ENCODE results near the gene DPP3.
"Not testable (repeated sequence)": the region's sequence is repeated elsewhere in the genome, so short reads cannot be mapped to it uniquely, and the experiment has no call there.

The DPP3 gene, protein sequence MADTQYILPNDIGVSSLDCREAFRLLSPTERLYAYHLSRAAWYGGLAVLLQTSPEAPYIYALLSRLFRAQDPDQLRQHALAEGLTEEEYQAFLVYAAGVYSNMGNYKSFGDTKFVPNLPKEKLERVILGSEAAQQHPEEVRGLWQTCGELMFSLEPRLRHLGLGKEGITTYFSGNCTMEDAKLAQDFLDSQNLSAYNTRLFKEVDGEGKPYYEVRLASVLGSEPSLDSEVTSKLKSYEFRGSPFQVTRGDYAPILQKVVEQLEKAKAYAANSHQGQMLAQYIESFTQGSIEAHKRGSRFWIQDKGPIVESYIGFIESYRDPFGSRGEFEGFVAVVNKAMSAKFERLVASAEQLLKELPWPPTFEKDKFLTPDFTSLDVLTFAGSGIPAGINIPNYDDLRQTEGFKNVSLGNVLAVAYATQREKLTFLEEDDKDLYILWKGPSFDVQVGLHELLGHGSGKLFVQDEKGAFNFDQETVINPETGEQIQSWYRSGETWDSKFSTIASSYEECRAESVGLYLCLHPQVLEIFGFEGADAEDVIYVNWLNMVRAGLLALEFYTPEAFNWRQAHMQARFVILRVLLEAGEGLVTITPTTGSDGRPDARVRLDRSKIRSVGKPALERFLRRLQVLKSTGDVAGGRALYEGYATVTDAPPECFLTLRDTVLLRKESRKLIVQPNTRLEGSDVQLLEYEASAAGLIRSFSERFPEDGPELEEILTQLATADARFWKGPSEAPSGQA

DNA sequence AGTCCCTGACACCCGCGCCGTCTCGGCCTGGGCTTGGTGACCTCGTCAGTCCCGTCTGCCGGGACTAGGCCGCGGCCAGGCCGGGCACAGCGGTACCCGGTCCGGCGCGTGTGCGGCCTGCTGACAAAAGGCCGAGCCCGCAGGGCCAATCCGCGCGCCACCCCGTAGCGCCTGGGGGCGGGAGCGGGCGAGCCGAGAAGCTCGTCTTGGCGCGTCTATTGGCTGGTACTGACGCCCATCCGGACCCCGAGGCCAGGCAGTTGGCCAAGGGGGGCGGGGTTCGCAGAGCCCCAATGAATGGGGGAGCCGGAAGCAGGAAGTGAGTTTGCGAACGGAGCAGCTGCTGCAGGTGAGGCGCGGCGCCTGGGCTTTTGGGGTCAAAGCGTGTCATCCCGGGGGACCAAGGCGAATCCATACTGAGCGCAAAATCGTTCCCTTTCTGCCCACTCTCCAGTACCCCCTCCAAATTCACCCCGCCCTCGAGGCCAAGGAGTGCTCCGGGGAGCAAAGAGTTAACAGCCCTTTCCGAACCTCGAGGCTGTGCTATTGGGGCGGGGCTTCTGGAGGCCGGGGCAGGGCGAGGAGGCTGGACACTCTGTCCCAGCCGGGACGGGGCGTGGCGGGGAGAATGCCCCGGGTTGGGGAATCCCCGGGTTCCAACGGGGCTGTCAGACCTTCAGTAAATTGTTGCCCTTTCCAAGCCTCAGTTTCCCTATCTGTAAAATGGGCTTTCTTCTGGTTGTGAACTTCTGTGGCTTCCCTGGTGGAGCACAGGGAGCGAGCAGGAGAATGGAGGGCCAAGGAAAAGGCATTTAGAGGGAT is at the start of gene DPP3:
TSS of gene DPP3 (plus strand) at position 318 of the 822 bp plus-strand sequence. CDS start 1,767 bp downstream, outside the sequence.
- peak; percentile 99 for DNase-seq (ENCODE audit: low read depth, low spot score)

DNA sequence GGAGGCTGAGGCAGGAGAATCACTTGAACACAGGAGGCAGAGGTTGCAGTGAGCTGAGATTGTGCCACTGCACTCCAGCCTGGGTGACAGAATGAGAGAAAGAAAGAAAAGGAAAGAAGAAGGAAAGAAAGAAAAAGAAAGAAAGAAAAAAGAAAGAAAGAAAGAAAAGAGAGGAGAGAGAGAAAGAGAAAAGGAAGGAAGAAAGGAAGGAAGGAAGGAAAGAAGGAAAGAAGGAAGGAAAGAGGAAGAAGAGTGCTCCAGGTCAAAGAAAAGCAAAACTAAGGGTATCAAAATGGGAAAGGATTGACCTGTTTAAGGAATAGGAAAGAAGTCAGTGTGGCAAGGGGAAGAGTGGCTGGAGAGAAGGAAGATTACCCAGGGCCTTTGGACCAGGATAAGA is 48.9 kb upstream of the DPP3 start:
- DNase-seq (ENCODE audit: low read depth, low spot score), result not testable (repeated sequence)

DNA sequence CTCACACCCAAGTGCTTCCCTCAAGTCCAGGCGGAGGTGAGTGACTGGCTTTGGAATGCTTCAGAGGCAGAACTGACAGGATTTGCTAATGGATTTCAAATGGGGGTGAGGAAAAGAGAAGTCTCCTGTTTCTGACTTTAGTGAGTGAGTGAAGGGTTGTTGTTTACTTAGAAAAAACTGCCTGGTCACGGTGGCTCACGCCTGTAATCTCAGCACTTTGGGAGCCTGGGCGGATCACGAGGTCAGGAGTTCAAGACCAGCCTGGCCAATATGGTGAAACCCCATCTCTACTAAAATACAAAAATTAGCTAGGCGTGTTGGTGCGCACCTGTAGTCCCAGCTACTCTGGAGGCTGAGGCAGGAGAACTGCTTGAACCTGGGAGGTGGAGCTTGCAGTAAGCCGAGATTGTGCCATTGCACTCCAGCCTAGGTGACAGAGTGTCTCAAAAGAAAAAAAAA is 48.3 kb upstream of the DPP3 start:
- not testable (repeated sequence) for DNase-seq (ENCODE audit: low read depth, low spot score)

GRCh38 chr11:66432597-66432996 is 47.6 kb upstream of the DPP3 start:
- DNase-seq (ENCODE audit: low read depth, low spot score), result no peak

DNA sequence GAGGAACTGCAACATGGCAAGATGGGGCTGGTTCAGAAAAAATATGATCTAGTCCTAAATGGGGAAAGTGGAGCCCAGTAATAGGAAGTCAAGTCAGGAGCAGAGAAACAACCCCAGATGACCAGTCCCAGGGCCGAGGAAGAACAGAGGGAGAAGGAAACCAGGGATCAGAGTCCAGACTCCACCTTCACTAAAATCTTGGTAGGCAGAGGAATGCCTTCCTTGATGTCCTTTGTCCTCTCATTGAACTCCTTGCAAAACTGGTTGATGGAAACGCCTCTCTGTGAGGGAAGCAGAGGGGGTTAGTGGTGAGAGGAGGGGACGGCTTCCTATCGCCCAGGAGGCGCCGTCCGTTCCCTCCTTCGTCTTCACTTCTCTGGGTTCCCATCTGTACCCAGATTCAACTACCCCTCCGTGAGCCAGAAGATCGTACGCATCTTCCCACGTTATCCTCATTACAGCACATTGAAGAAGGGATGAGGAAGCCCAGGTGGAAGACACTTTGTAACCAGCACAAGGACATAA is 42.2 kb upstream of the DPP3 start:
- no peak for DNase-seq (ENCODE audit: low read depth, low spot score)

- peak; percentile 96 for DNase-seq (ENCODE audit: low read depth, low spot score)
These were observed 41.4 kb upstream of the DPP3 start, which contains the start of gene MRPL11 for GRCh38 chr11:66438504-66439466. MRPL11 (minus strand) TSS chr11:66438848; CDS start chr11:66438754, 94 bp downstream.

GRCh38 chr11:66440101-66440939 is 39.9 kb upstream of the DPP3 start:
- not testable (repeated sequence) for DNase-seq (ENCODE audit: low read depth, low spot score)

DNA sequence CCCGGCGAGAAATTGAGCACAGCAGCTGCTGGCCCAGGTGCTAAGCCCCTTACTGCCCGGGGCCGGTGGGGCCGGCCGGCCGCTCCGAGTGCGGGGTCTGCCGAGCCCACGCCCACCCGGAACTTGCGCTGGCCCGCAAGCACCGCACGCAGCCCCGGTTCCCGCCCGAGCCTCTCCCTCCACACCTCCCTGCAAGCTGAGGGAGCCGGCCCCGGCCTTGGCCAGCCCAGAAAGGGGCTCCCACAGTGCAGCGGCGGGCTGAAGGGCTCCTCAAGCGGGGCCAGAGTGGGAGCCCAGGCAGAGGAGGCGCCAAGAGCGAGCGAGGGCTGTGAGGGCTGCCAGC is 39.3 kb upstream of the DPP3 start:
- DNase-seq (ENCODE audit: low read depth, low spot score), result not testable (repeated sequence)

GRCh38 chr11:66443602-66444001 is 36.6 kb upstream of the DPP3 start:
- DNase-seq (ENCODE audit: low read depth, low spot score), result no peak

DNA sequence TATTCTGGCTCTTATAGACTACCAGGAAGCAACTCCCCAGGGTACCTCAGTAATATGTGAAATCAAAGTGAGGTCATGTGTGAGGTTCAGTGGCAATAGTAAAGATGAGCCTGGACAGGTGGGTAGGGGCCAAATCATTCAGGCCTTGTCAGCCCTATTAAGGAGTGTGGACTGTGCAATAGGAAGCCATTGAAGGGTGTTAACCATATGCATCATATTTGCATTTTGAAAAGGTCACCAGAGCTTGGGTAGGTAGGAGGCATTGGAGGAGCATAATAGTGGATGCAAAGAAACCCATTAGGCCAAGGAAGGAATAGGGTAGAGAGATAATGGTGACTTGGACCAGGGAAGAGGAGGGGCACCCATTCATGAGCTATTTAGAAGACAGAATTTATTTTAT is 33.2 kb upstream of the DPP3 start:
- no peak for DNase-seq (ENCODE audit: low read depth, low spot score)

DNA sequence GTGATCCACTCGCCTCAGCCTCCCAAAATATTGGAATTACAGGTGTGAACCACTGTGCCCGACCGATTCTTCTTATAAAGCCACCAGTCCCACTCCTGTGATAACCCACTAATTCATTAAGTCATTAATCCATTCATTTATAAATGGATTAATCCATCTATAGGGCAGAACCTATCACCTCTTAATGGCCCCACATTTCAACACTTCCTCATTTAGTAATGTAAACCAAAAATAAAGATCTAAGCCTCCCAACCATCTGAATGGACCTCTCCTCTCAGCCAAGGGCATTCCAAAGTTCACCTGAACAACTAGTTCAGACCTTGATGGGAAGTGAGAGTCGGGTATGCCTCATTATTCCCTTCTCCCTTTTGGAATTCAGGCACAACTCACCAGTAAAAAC is 31.7 kb upstream of the DPP3 start:
- DNase-seq (ENCODE audit: low read depth, low spot score), result no peak

GRCh38 chr11:66450560-66450959 is 29.7 kb upstream of the DPP3 start:
- no peak for DNase-seq (ENCODE audit: low read depth, low spot score)

GRCh38 chr11:66451663-66452062 is 28.6 kb upstream of the DPP3 start:
- DNase-seq (ENCODE audit: low read depth, low spot score), result no peak

DNA sequence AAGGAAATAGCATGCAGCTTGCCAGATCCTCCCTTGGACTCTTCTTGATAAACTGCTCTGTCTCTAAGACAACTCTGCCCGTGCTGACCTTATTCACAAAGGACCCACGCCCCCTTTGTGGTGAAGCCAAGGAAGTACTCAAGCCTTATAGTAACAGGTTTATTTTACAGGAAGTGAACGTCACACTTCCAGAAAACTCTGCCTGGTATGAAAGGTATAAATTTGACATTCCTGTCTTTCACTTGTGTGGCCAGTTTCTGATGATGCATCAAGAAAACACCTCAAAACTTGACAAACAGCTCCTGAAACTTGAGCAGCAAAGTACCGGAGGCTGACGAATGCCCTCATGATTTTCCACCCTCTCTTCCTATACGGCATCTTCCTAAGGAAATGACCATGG is 26.0 kb upstream of the DPP3 start:
- no peak for DNase-seq (ENCODE audit: low read depth, low spot score)

DNA sequence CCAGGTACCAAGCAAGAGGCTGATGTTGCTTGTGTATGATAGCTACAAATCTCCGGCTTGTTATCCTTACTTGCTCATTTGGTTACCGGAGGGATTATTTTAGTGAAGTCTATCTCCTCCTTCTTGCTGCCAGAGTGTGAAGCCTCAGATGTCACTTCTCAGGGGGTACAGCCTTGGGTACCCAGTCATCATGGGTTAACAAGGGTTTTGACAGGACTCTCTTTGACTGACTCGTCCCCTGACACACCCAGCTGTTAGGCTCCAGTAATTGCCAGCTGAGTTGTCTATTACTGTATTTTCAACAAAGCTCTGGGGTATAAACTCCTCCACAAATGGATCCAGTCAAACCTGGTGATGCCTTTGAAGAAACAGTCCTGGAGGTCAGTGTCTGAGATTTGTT is 25.4 kb upstream of the DPP3 start:
- DNase-seq (ENCODE audit: low read depth, low spot score), result no peak

DNA sequence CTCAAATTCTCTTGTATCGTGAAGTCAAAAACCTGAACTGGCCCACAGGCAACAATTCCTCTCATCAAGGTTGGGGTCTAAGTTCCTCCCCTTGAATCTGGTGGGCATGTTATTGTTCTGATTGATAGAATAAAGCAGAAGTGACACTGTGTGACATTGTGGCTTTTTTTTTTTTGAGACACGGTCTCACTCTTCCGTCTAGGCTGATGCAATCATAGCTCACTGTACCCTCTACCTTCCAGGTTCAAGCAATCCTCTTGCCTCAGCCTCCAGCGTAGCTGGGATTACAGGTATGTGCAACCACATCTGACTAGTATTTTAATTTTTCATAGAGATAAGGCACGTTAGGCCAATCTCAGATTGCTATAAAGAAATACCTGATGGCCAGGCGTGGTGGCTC is 22.4 kb upstream of the DPP3 start:
- DNase-seq (ENCODE audit: low read depth, low spot score), result no peak

DNA sequence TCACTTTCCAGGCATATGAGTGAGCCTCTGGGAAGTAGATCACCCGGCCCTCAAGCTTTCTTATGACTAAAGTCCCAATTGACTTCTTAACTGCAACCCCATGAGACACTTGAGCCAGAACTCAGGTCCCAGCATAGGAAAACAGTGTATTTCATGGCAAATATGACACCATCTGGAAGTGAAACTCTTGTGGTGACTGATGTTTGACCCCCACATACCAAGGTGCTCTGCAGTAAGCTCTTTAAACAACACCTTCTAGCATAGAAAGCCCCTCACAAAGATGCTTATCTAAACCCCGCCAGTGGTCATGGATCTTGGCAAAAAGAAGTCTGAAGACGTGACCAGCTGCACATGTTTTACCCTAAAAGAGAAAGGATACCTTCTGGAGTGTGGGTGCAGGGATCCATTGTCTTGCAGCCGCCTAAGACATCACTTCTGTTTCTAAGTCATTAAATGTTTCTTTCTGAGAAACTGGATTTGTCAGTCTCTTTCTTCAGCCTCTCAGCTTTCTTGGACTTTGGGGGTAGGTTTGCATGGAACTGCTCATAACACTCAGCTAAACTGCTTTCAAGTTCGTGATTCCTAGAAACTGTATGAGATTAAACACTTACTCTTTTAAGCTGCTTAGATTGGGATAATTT is 21.0 kb upstream of the DPP3 start:
- no peak for DNase-seq (ENCODE audit: low read depth, low spot score)

DNA sequence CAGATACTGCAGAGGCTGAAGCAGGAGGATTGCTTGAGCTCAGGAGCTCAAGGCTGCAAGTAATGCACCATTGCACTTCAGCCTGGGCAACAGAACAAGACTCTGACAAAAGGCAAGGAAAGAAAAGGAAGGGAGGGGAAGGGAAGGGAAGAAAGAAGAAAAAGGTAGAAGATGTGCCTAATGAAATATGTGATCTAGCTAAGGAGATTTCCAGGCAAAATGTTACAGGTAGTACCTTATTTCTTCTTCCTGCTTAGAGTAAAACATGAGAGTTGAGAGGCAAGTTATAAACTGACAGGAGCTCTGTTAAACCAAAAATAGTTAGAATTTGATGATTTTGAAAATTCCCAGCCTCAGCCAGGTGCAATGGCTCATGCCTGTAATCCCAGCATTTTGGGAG is 18.2 kb upstream of the DPP3 start:
- DNase-seq (ENCODE audit: low read depth, low spot score), result no peak

DNA sequence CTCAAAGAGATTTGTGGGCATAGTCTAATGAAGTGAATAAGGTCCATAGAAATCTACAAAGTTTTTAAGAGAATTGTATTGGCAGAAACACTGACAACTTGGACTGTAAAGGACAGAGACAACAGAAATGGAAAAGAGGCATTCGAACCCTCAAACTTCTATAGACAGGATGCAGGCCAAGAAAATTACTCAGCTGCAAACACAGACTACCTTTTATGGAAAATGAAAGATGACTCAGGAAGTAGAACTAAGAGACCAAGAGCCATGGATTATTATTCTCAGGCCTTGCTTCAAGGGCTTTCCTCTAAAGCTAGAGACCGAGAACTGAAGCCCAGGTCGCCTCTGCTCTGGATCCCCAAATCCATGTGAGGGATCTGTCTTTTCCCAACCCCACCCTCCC is 17.3 kb upstream of the DPP3 start:
- DNase-seq (ENCODE audit: low read depth, low spot score), result no peak
